GM19438 (cell line): ENCODE results near the gene PLPPR2.
"Not testable (repeated sequence)": the region's sequence is repeated elsewhere in the genome, so short reads cannot be mapped to it uniquely, and the experiment has no call there.

Experiments used
- ATAC-seq: cut with Tn5 transposase; IDR thresholded peaks from one replicate; pipeline ENCODE4 v1.9.1; 2021; ENCODE audit warnings: low read depth; ENCODE audit not compliant: unreplicated experiment

The PLPPR2 gene

GRCh38 chr19:11367528-11367927 lies 12.3 kb downstream of the PLPPR2 start:
- ATAC-seq: no peak

GRCh38 chr19:11370744-11371143 lies 15.5 kb downstream of the PLPPR2 start:
- ATAC-seq: no peak

- no peak for ATAC-seq
These were observed 18.1 kb downstream of the PLPPR2 start for GRCh38 chr19:11373166-11373884.

- ATAC-seq: no peak
These were observed 18.7 kb downstream of the PLPPR2 start for GRCh38 chr19:11373885-11374432.

GRCh38 chr19:11374433-11375142 lies 19.4 kb downstream of the PLPPR2 start, which contains the start of gene SWSAP1:
Gene SWSAP1, plus strand, starts transcription at chr19:11374666. Its CDS starts 15 bp downstream, at chr19:11374681.
- peak; percentile 83 for ATAC-seq

- ATAC-seq: no peak
These were observed 20.1 kb downstream of the PLPPR2 start for GRCh38 chr19:11375143-11375948.

DNA sequence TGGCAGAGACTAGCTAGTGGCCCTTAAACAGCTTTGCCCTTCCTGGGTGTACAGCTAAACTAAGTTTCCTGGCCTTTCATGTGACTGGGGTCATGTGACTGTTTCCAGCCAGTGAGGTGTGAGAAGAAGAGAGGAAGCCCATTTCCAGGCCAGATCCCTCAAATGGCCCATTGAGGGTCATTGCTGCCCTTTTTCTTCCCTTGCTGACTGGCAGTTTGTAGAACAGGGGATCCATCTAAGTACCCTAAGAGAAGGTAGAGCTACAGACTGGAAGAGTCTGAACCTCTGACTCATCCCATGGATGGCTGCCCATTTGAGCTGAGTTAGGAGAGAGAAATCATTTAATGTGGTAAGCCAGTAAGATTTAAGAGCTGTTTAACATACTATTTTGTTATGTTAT lies 22.0 kb downstream of the PLPPR2 start:
- no peak for ATAC-seq

DNA sequence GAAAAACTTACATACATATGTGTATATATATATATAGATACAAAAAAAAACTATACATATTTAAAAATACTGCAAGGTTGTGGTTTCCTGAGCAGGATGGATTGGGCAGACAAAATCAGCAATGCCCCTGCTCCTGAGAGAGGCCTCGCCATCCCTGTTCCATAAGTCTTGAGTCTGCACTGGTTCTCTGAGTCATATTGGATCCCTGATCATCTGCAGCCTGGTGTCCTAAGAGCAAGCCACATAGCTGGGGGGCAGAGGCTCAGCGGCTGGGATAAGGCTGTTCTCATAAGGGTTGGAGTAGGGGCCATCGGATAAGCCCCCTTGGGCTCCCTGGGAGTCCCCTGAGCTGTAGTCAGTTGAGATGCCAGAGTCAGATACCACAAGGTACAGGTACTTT lies 22.5 kb downstream of the PLPPR2 start:
- ATAC-seq: no peak

DNA sequence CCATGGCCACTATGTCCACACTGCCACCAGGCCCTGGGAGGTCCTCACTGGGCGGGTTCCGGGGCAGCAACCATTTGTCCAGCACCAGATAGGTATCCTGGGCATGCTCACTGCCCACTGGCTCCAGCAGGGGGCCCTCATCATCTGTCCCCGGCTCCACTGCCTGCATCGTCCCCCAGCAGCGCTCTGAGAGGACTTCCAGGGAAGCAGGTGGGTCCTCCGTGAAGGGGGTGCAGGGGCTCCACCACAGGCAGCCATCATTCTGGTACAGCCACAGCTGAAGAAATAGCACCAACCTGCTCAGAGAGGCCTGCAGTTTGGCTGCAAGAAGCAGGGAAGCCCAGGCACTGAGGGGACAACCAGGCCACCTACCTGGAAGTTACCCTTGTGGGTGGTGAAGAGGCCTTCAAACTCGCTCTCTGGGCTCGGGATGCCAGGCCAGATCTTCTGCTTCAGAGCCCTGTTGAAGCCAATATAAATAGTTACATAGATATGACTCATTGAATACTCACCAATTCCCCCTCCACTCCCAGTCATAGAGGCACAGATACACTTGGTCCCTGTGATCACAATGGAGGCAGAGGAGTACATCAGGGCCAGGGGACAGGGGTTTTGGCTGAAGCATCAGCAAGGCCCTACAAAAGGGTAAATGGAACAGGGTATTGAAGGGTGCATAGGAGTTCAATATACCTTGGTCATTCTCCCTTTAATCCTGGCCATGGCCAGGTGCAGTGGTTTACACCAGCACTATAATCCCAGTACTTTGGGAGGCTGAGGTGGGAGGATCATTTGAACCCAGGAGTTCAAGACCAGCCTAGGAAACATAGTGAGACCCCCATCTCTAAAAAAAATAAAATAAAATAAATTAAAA lies 23.3 kb downstream of the PLPPR2 start:
- ATAC-seq: no peak

GRCh38 chr19:11379269-11379845 lies 24.1 kb downstream of the PLPPR2 start:
- ATAC-seq: not testable (repeated sequence)

- ATAC-seq: no peak
These were observed 24.7 kb downstream of the PLPPR2 start for GRCh38 chr19:11379857-11380350.

GRCh38 chr19:11380653-11381537 lies 25.7 kb downstream of the PLPPR2 start:
- ATAC-seq: peak; percentile 71

DNA sequence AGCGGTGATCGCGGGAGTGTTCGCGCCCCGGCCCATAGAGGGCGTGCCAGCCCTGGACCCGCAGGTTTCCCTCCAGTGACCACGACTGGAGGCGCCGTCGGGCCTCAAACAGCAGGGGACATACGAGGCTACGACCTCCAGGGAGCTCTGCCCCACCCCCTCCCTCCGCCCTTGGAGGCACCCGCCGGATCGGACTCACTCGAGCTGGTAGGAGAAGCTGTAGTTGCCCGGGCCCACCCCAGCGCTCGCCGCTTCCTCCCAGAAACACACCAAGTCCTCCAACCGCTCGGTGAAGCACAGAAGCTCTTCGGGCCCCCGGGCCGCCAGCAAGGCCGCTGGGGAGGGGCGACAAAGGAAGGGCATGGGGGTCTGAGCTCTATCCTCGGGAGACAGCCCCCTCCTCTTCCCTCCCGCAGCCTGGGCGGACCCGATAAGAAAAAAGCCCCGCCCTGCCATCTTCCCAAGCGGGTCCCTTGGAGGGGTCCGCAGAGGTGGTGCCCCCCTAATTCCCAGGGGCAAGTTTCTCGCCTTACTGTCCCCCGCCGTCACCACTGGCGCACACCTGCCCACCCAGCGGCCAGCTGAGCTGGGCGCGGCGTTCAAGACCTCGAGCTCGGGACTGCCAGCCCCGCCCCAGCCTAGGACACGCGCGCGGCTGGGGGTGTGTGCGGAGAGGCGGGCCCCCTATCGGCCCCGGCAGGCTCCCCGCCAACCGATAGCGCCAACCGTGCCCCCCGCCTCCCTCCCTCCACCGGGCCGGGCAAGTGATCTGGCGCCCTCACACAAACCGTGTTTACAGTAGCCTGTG lies 27.9 kb downstream of the PLPPR2 start:
- no peak for ATAC-seq

DNA sequence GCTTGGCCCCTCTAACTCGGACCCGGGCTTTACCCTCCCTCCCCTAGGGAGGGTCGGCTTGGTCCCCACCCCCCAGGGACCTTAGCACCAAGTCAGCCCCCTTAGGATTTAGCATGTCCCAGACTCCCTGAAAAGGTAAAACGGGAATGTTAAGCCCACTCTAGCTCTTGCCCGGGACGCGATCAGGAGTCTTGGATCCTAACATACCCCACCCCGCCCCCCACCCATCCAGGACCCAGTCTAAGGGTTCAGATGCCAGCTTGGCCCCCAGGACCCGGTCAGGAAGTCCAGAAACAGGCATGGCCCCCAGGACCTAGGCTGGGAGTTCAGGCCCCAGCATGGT lies 28.4 kb downstream of the PLPPR2 start:
- no peak for ATAC-seq

DNA sequence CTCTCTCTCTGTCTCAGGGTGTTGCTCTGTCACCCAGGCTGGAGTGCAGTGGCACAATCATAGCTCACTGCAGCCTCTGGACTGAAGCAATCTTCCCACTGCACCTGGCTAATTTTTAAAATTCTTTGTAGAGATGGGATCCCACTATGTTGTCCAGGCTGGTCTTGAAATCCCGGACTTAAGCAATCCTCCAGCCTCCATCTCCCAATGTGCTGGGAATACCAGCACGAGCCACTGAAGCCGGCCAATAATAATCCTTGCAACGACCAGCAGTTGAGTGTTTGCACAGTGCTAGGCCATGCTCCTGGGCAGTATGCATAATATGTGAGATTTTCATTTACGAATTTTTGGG lies 29.5 kb downstream of the PLPPR2 start:
- ATAC-seq: no peak

GRCh38 chr19:11387162-11388034 lies 32.2 kb downstream of the PLPPR2 start:
- no peak for ATAC-seq

- no peak for ATAC-seq
These were observed 35.1 kb downstream of the PLPPR2 start for GRCh38 chr19:11390359-11390758.
